Liver (tissue), 3 donors: Measurements from ENCODE around the gene RBM38.

ENCODE experiments used
- EGR1 ChIP-seq, 2 donors: IDR thresholded peaks; 2 replicates each; pipeline ENCODE4 v1.6.1; 2016 to 2018; ENCODE audit warnings: antibody characterized with exemption in 2 of 2, low read depth in 2 of 2
- GABPA ChIP-seq, 2 donors: IDR thresholded peaks in 1 of 2; conservative IDR thresholded peaks in 1 of 2; 2 replicates each; pipeline ENCODE4 v1.6.1; 2016; ENCODE audit warnings: antibody characterized with exemption in 2 of 2, mild to moderate bottlenecking in 1 of 2, moderate library complexity in 1 of 2
- HNF4G ChIP-seq: IDR thresholded peaks from 2 replicates; pipeline ENCODE4 v1.6.1; 2016; ENCODE audit warnings: antibody characterized with exemption
- SP1 ChIP-seq: IDR thresholded peaks from 2 replicates; pipeline ENCODE4 v1.6.1; 2018; ENCODE audit warnings: antibody characterized with exemption, mild to moderate bottlenecking
- TAF1 ChIP-seq: conservative IDR thresholded peaks from 2 replicates; pipeline ENCODE4 v1.6.1; 2016; ENCODE audit warnings: antibody characterized with exemption, mild to moderate bottlenecking
- TF ChIP-seq, protein P1 (sequence below): fragments of 150-350 bp; IDR thresholded peaks from 2 replicates; pipeline ENCODE4 v1.5.1; 2017; ENCODE audit warnings: improper control_type of control experiment, low read depth, low read length; ENCODE audit not compliant: missing input control
- donor health status: healthy.
- donor health status: healthy.

GRCh38 chr20:57420571-57421252, 29.5 kb downstream of the RBM38 start:
- TF ChIP-seq, protein P1, sequence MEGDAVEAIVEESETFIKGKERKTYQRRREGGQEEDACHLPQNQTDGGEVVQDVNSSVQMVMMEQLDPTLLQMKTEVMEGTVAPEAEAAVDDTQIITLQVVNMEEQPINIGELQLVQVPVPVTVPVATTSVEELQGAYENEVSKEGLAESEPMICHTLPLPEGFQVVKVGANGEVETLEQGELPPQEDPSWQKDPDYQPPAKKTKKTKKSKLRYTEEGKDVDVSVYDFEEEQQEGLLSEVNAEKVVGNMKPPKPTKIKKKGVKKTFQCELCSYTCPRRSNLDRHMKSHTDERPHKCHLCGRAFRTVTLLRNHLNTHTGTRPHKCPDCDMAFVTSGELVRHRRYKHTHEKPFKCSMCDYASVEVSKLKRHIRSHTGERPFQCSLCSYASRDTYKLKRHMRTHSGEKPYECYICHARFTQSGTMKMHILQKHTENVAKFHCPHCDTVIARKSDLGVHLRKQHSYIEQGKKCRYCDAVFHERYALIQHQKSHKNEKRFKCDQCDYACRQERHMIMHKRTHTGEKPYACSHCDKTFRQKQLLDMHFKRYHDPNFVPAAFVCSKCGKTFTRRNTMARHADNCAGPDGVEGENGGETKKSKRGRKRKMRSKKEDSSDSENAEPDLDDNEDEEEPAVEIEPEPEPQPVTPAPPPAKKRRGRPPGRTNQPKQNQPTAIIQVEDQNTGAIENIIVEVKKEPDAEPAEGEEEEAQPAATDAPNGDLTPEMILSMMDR = no peak
- no peak for TF ChIP-seq HNF4G
- TF ChIP-seq EGR1 (IDR thresholded peaks at IDR 0.05; ENCODE audit: low read depth in 2 of 2) = no peak
- no peak for TF ChIP-seq SP1
- TF ChIP-seq GABPA (IDR thresholded peaks at IDR 0.05 in 1 of 2, conservative IDR thresholded peaks at IDR 0.05 in 1 of 2) = no peak
- no peak for TF ChIP-seq TAF1
